B cell (primary cell): ENCODE data around the gene UMODL1. TPM values are rescaled to one million over a fixed set of nuclear protein-coding genes. Genes with fewer than 3 reads are reported as not detected.

Experiments
- ATAC-seq: fragments of 200-7000 bp; cut with Tn5 transposase; one replicate; pipeline ENCODE4 v1.10.0; 2021; ENCODE audit warnings: low read depth, mild to moderate bottlenecking, moderate number of reproducible peaks, moderate library complexity
- CTCF ChIA-PET: fragments of 350-600 bp; sonication (Branson Sonifier 250); formaldehyde crosslinking; loops from one replicate; lab custom pipeline; 2021; ENCODE audit warnings: antibody characterized with exemption, inconsistent platforms; lab: Charles Lee
- POLR2A ChIA-PET: fragments of 350-600 bp; sonication (Branson Sonifier 250); formaldehyde crosslinking; loops from one replicate; lab custom pipeline; 2021; ENCODE audit warnings: antibody characterized with exemption; lab: Charles Lee
- DNase-seq: peaks from one replicate; pipeline ENCODE4 v3.0.0; 2013
- H2AFZ ChIP-seq: 2 replicates; pipeline ENCODE4 v1.6.1; 2012; ENCODE audit warnings: mild to moderate bottlenecking, low read depth, low read length; ENCODE audit not compliant: insufficient read depth, poor library complexity, severe bottlenecking
- H3K27ac ChIP-seq, 2 donors: 1 replicate in 1 of 2; 2 replicates in 1 of 2; pipeline ENCODE4 v1.5.1; 2012 to 2013; ENCODE audit warnings: low read length in 2 of 2, mild to moderate bottlenecking in 2 of 2, moderate library complexity in 1 of 2
- H3K27me3 ChIP-seq, 4 experiments: fragments of 200-600 bp in 1 of 4; sonication (generic) in 1 of 4; replicated peaks in 1 of 4; 1 replicate in 2 of 4; 2 replicates in 2 of 4; pipeline versions ENCODE4 v1.6.1 to v1.7.0; 2013 to 2016; ENCODE audit warnings: low read length in 3 of 4, mild to moderate bottlenecking in 2 of 4, mixed read lengths in 1 of 4, moderate library complexity in 1 of 4; ENCODE audit not compliant: insufficient read depth in 4 of 4, control insufficient read depth in 3 of 4; ENCODE audit errors: control extremely low read depth in 1 of 4
- H3K36me3 ChIP-seq, 2 experiments: replicated peaks in 1 of 2; 1 replicate in 1 of 2; 2 replicates in 1 of 2; pipeline versions ENCODE4 v1.6.1 to v1.7.1; 2013; ENCODE audit warnings: low read length in 1 of 2; ENCODE audit not compliant: insufficient read depth in 2 of 2, control insufficient read depth in 1 of 2; ENCODE audit errors: control extremely low read depth in 1 of 2, extremely low read depth in 1 of 2
- H3K4me1 ChIP-seq, 2 donors: fragments of 200-600 bp in 1 of 2; sonication (generic) in 1 of 2; 1 replicate in 1 of 2; 2 replicates in 1 of 2; pipeline versions ENCODE4 v1.5.1 to v1.6.1; 2013 to 2017; ENCODE audit warnings: low read length in 2 of 2; ENCODE audit not compliant: control insufficient read depth in 2 of 2, insufficient read depth in 2 of 2
- H3K4me2 ChIP-seq: replicated peaks from 2 replicates; pipeline ENCODE3; 2012; ENCODE audit warnings: mild to moderate bottlenecking, low read depth, low read length; ENCODE audit not compliant: poor library complexity, severe bottlenecking
- H3K4me3 ChIP-seq, 5 experiments: fragments of 200-600 bp in 1 of 5; sonication (generic) in 1 of 5; 1 replicate in 3 of 5; 2 replicates in 2 of 5; pipeline versions ENCODE4 v1.5.1 to v1.7.0; 2011 to 2016; ENCODE audit warnings: low read length in 4 of 5, mild to moderate bottlenecking in 4 of 5, low read depth in 2 of 5, control low read depth in 1 of 5, moderate library complexity in 1 of 5; ENCODE audit not compliant: insufficient read depth in 1 of 5; ENCODE audit errors: control extremely low read depth in 1 of 5, extremely low read depth in 1 of 5
- H3K79me2 ChIP-seq: fragments of 200-600 bp; sonication (generic); one replicate; pipeline ENCODE4 v1.6.0; 2016; ENCODE audit warnings: low read length; ENCODE audit not compliant: control insufficient read depth, insufficient read depth
- H3K9ac ChIP-seq: fragments of 200-600 bp; sonication (generic); 2 replicates; pipeline ENCODE4 v1.6.1; 2017; ENCODE audit warnings: mild to moderate bottlenecking, low read length, moderate library complexity
- H3K9me3 ChIP-seq, 3 donors: one replicate each; pipeline versions ENCODE4 v1.6.1 to v1.7.1; 2013; ENCODE audit warnings: low read length in 2 of 3; ENCODE audit not compliant: control insufficient read depth in 2 of 3, insufficient read depth in 1 of 3; ENCODE audit errors: control extremely low read depth in 1 of 3
- H4K20me1 ChIP-seq: 2 replicates; pipeline ENCODE4 v1.6.0; 2012; ENCODE audit warnings: mild to moderate bottlenecking, low read length; ENCODE audit not compliant: insufficient read depth, control insufficient read depth, poor library complexity, severe bottlenecking
- H3K27ac Mint-ChIP-seq: one replicate; pipeline ENCODE4 v1.8.0; 2021; ENCODE audit warnings: mixed read lengths
- H3K27me3 Mint-ChIP-seq: one replicate; pipeline ENCODE4 v1.8.0; 2021; ENCODE audit warnings: mixed read lengths
- H3K4me1 Mint-ChIP-seq: one replicate; pipeline ENCODE4 v1.8.0; 2021; ENCODE audit warnings: mixed read lengths
- H3K4me3 Mint-ChIP-seq: one replicate; pipeline ENCODE4 v1.8.0; 2021; ENCODE audit warnings: mixed read lengths
- H3K9me3 Mint-ChIP-seq: one replicate; pipeline ENCODE4 v1.8.0; 2022; ENCODE audit warnings: mixed read lengths; ENCODE audit not compliant: insufficient read depth
- EZH2 ChIP-seq: IDR thresholded peaks from 2 replicates; pipeline ENCODE4 v1.6.1; 2012; ENCODE audit warnings: borderline replicate concordance, low read depth, mild to moderate bottlenecking, moderate library complexity, low read length; ENCODE audit not compliant: insufficient read depth, poor library complexity, severe bottlenecking
- WGBS: methylation state at CpG from one replicate; pipeline ENCODE4 v1.1.5; 2013; ENCODE audit warnings: missing lambda C conversion rate; ENCODE audit not compliant: insufficient coverage; 5-methylcytosine and 5-hydroxymethylcytosine counted together
- intact Hi-C: fragments of 100-400 bp; cut with micrococcal nuclease; formaldehyde crosslinking; loops from one replicate; pipeline ENCODE4 v1.10.0; 2022
- polyA plus RNA-seq: library from polyadenylated mRNA; depleted of rRNA; stranded (reverse); fragments of >200 nt; gene quantifications from 2 replicates; pipeline ENCODE4 v1.2.3, GENCODE V29; 2012
- total RNA-seq, 2 donors: library from RNA; stranded (reverse); fragments of 120-200 nt in 1 of 2; gene quantifications; 1 replicate in 1 of 2; 2 replicates in 1 of 2; pipeline versions ENCODE4 v1.2.3 to v1.2.4, GENCODE V29; 2013 to 2022
- TF ChIP-seq, protein P1 (sequence below): fragments of 200-600 bp; IDR thresholded peaks from one replicate; pipeline ENCODE4 v1.8.0; 2022; ENCODE audit warnings: antibody characterized with exemption, mild to moderate bottlenecking

UMODL1 gene
- total and polyA plus RNA-seq, 2 donors (not counting 1 experiment from before 2014, with no cell fraction given), result 0.10 to 0.49 TPM

DNA sequence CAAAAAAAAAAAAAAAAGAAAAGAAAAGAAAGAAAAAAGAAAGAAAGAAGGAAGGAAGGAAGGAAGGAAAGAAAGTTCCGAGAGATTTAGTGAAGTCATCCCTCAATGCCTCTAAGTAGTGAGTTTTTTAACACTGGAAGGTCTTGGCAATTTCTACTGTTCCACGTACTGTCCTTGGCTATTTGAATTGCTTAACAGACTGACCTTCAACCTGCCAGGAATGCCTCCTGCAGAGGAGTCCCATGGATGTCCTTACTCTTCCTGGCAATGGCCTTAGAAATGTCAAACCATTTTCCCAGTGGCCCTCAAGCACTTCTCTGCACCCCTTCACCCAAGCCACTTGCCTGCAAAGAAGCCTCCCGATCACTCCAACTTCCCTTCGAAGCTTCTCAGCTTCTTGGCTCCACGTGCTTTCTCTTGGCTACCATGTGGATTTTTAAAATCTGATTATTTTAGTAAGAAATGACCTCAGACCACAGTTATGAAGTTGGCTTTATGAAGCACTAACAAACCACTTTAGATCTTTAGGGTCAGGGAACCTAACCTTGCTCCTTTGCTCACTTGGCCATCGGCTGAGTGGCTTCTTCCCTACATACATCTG, 104.1 kb downstream of the UMODL1 start:
- no peak overlapping the region for H3K4me3 ChIP-seq
- ATAC-seq, result no peak
- no peak overlapping the region for H3K4me2 ChIP-seq
- H3K27me3 ChIP-seq, result no peaks in the 10 kb centered on the region
- no peak for DNase-seq
- no peak overlapping the region for H2AFZ ChIP-seq
- H3K27ac ChIP-seq, result no peak overlapping the region
- H3K36me3 ChIP-seq, result no peaks in the 10 kb centered on the region
- H4K20me1 ChIP-seq, result no peaks in the 10 kb centered on the region
- no peaks in the 10 kb centered on the region for H3K27me3 Mint-ChIP-seq
- no peak overlapping the region for H3K4me3 Mint-ChIP-seq
- H3K9ac ChIP-seq, result no peak overlapping the region
- H3K79me2 ChIP-seq, result no peaks in the 10 kb centered on the region
- H3K9me3 Mint-ChIP-seq, result no peaks in the 10 kb centered on the region
- no peaks in the 10 kb centered on the region for H3K4me1 ChIP-seq
- ChIA-PET CTCF (interaction anchor here (0.8 to 1.6 kb wide), 2 partner anchors 9 to 32 kb away, joined by 3 read pairs; no protein-coding TSS in a partner anchor), POLR2A (interaction anchor here (0.6 kb wide), 1 partner anchor 11 kb away, joined by 5 read pairs; no protein-coding TSS in a partner anchor)
- H3K9me3 ChIP-seq, result peaks cover 0 to 4% (median 0%) of the 10 kb centered on the region in 3 donors
- WGBS, result 93% methylated on average over 3 of the region's 6 CpGs
- intact Hi-C loops, result no loop called here
- H3K27ac Mint-ChIP-seq, result no peak overlapping the region
- no peaks in the 10 kb centered on the region for H3K4me1 Mint-ChIP-seq
- TF ChIP-seq, protein P1, sequence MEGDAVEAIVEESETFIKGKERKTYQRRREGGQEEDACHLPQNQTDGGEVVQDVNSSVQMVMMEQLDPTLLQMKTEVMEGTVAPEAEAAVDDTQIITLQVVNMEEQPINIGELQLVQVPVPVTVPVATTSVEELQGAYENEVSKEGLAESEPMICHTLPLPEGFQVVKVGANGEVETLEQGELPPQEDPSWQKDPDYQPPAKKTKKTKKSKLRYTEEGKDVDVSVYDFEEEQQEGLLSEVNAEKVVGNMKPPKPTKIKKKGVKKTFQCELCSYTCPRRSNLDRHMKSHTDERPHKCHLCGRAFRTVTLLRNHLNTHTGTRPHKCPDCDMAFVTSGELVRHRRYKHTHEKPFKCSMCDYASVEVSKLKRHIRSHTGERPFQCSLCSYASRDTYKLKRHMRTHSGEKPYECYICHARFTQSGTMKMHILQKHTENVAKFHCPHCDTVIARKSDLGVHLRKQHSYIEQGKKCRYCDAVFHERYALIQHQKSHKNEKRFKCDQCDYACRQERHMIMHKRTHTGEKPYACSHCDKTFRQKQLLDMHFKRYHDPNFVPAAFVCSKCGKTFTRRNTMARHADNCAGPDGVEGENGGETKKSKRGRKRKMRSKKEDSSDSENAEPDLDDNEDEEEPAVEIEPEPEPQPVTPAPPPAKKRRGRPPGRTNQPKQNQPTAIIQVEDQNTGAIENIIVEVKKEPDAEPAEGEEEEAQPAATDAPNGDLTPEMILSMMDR, result no peak
- TF ChIP-seq EZH2, result no peak

DNA sequence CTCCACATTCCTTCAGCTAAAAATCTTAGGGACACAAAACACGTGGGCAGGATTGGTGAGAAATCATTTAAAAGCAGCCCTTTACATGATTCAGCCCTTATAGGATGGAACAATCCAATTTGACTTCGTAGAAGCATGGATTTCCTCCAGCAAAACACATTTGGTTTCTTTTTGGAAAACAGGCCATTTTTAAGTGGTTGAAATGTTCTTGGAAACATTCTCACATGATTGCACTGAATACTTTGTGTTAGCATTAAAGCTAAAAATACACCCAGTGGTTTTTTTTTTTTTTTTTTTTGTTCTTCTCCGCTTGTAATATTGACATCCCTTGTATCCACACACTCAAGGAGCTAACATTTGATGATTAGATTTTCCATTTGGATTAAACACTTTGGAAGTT, 105.7 kb downstream of the UMODL1 start:
- no peaks in the 10 kb centered on the region for H3K9me3 Mint-ChIP-seq
- H3K4me1 Mint-ChIP-seq, result no peaks in the 10 kb centered on the region
- Histone ChIP-seq H2AFZ (no peak overlapping the region), H3K4me2 (no peak overlapping the region), H3K4me3 (no peak overlapping the region), H3K9ac (no peak overlapping the region), H3K27me3 (no peaks in the 10 kb centered on the region), H3K9me3 (peaks cover 0 to 4% (median 0%) of the 10 kb centered on the region in 3 donors), H3K4me1 (no peaks in the 10 kb centered on the region), H3K79me2 (no peaks in the 10 kb centered on the region), H3K36me3 (no peaks in the 10 kb centered on the region), H4K20me1 (no peaks in the 10 kb centered on the region), H3K27ac (no peak overlapping the region)
- POLR2A ChIA-PET, result no interaction called here
- CTCF ChIA-PET, result no interaction called here
- ATAC-seq, result no peak
- H3K27ac Mint-ChIP-seq, result no peak overlapping the region
- no peak overlapping the region for H3K4me3 Mint-ChIP-seq
- DNase-seq, result no peak
- no peaks in the 10 kb centered on the region for H3K27me3 Mint-ChIP-seq
- WGBS, result 100% methylated on average over 1 of the region's 3 CpGs
- no peak for TF ChIP-seq EZH2
- TF ChIP-seq, protein P1, result no peak
- intact Hi-C loops, result no loop called here
